Measurements from ENCODE around the gene BEST1.

DNA sequence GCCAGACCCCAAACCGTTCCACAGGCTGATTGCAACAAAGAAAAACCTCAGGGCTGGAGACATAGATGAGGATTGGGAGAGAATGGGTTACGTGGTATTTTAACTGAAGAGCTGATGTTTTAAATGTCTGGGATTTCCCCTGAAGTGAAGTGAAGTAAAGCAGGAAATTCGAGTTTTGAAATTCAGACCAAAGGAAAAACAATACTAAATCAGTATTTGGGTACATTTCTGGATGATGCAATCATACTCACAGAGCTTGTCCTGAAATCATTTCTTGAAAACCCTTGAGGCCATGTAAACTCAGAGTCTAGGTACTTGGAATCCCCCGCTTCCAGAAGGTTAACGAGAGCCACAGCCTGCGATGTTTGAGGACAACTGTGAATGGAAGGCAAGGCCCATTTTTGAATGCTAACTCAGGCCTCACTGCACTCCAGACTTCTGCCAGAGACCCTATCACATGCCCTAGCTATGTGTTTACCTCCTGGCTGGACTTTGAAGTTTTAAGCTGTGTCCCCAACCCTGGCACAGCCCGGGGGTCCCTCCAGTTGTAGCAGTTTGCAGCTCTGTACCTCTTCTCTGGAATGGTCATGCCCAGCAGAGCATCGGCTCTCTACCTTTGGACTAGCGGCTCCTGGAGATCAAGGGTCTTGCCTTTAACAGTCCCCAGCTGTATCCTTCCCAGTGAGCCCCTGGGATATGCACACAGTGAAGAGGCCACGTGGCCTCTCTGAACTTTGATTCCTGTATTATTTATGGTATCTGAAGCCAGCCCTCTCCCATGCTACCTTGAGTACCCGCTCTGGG lies 22.7 kb downstream of the BEST1 start:
- no peak for TF ChIP-seq CTCF (IDR thresholded peaks at IDR 0.05; ENCODE audit: low read depth, low read length, poor library complexity, severe bottlenecking)
- no peak for TF ChIP-seq EZH2phosphoT487 (IDR thresholded peaks at IDR 0.05; ENCODE audit: borderline replicate concordance, low read length)

All from DOHH2 (cell line).